HepG2 (cell line): ENCODE data around the gene FOCAD. TPM values are rescaled to one million over a fixed set of nuclear protein-coding genes. Genes with fewer than 3 reads are reported as not detected.

Experiments
- ATAC-seq: fragments of 200-7000 bp; cut with Tn5 transposase; 3 replicates; pipeline ENCODE4 v1.9.1; 2020; ENCODE audit warnings: mild to moderate bottlenecking, moderate library complexity
- BruUV-seq: library from RNA; stranded (reverse); fragments of 400-500 nt; replicated peaks from 2 replicates; lab custom pipeline; 2021; lab: Mats Ljungman, UMichigan
- CTCF ChIA-PET: fragments of 300-600 bp; formaldehyde crosslinking; extraction: SDS; loops from one replicate; lab custom pipeline; 2021; ENCODE audit warnings: low total read pairs, inconsistent platforms, low intra/inter-chr PET ratio; lab: Yijun Ruan, JAX
- POLR2A ChIA-PET: fragments of 350-600 bp; sonication (Branson Sonifier 250); formaldehyde crosslinking; loops from one replicate; lab custom pipeline; 2020; ENCODE audit warnings: antibody characterized with exemption, inconsistent platforms; lab: Yijun Ruan, JAX
- DNase-seq: peaks from one replicate; pipeline ENCODE4 v3.0.0-alpha.2; 2015; ENCODE audit warnings: low spot score
- FAIRE-seq: peaks from 3 replicates; lab custom pipeline; 2011; peaks lifted over from hg19 to GRCh38; lab: Jason Lieb, UNC
- H2AFZ ChIP-seq: one replicate; pipeline ENCODE4 v1.6.1; 2011; ENCODE audit warnings: low read length, inconsistent platforms
- H3K27ac ChIP-seq: fragments of 300-600 bp; 3 replicates; pipeline ENCODE4 v1.8.0; 2011; ENCODE audit warnings: mixed run types, mild to moderate bottlenecking, mixed read lengths, low read length, inconsistent platforms; ENCODE audit not compliant: insufficient read depth; ENCODE audit errors: extremely low read length
- H3K27me3 ChIP-seq, 2 experiments: fragments of 200-600 bp in 1 of 2; 2 replicates in 1 of 2; 3 replicates in 1 of 2; pipeline versions ENCODE4 v1.6.0 to v1.8.0; 2011; ENCODE audit warnings: low read length in 2 of 2, mild to moderate bottlenecking in 2 of 2, moderate library complexity in 2 of 2, inconsistent platforms in 1 of 2; ENCODE audit not compliant: insufficient read depth in 2 of 2, control insufficient read depth in 1 of 2
- H3K36me3 ChIP-seq, 2 experiments: fragments of 200-600 bp in 1 of 2; replicated peaks in 1 of 2; 2 replicates in 1 of 2; 3 replicates in 1 of 2; pipeline versions ENCODE4 v1.5.1 to v1.8.0; 2011; ENCODE audit warnings: low read length in 2 of 2, inconsistent platforms in 1 of 2; ENCODE audit not compliant: insufficient read depth in 2 of 2, control insufficient read depth in 1 of 2
- H3K4me1 ChIP-seq: 2 replicates; pipeline ENCODE4 v1.5.1; 2012; ENCODE audit warnings: low read length, inconsistent platforms; ENCODE audit not compliant: insufficient read depth
- H3K4me2 ChIP-seq: 2 replicates; pipeline ENCODE4 v1.6.0; 2011; ENCODE audit warnings: low read depth, low read length, inconsistent platforms
- H3K4me3 ChIP-seq, 3 experiments: fragments of 200-600 bp in 1 of 3; sonication (generic), shearing (Covaris generic) in 1 of 3; replicated peaks in 1 of 3; 2 replicates each; pipeline ENCODE4 v1.5.1; 2011 to 2016; ENCODE audit warnings: low read length in 3 of 3, inconsistent platforms in 2 of 3, low read depth in 2 of 3, mild to moderate bottlenecking in 2 of 3, control low read depth in 1 of 3, mixed read lengths in 1 of 3; ENCODE audit not compliant: insufficient read depth in 1 of 3
- H3K79me2 ChIP-seq: one replicate; pipeline ENCODE4 v1.6.1; 2011; ENCODE audit warnings: low read length, inconsistent platforms; ENCODE audit not compliant: insufficient read depth
- H3K9ac ChIP-seq: 2 replicates; pipeline ENCODE4 v1.6.0; 2011; ENCODE audit warnings: mild to moderate bottlenecking, low read depth, low read length, inconsistent platforms; ENCODE audit not compliant: insufficient read depth
- H3K9me3 ChIP-seq: 2 replicates; pipeline ENCODE4 v1.5.1; 2012; ENCODE audit warnings: mild to moderate bottlenecking, low read length
- H4K20me1 ChIP-seq: 2 replicates; pipeline ENCODE4 v1.6.0; 2011; ENCODE audit warnings: inconsistent platforms, mild to moderate bottlenecking, low read length, moderate library complexity; ENCODE audit not compliant: insufficient read depth
- CBFB ChIP-seq: sonication (generic); formaldehyde crosslinking; IDR thresholded peaks from 2 replicates; pipeline ENCODE4 v1.4.0; 2020; ENCODE audit warnings: missing genetic modification reagents
- FLYWCH1 ChIP-seq: sonication (generic); formaldehyde crosslinking; IDR thresholded peaks from 2 replicates; pipeline ENCODE4 v1.8.1; 2023; ENCODE audit warnings: mild to moderate bottlenecking, missing genetic modification reagents
- NPAS2 ChIP-seq: sonication (generic); formaldehyde crosslinking; IDR thresholded peaks from 2 replicates; pipeline ENCODE4 v1.8.0; 2022; ENCODE audit warnings: mild to moderate bottlenecking, missing genetic modification reagents, borderline replicate concordance
- REXO4 ChIP-seq: sonication (generic); formaldehyde crosslinking; IDR thresholded peaks from 2 replicates; pipeline ENCODE4 v1.8.0; 2022; ENCODE audit warnings: missing genetic modification reagents, mild to moderate bottlenecking, borderline replicate concordance
- SMAD9 ChIP-seq: sonication (generic); formaldehyde crosslinking; IDR thresholded peaks from 2 replicates; pipeline ENCODE4 v1.5.1; 2020; ENCODE audit warnings: mild to moderate bottlenecking, missing genetic modification reagents
- SP4 ChIP-seq: sonication (generic); formaldehyde crosslinking; IDR thresholded peaks from 2 replicates; pipeline ENCODE4 v1.8.1; 2023; ENCODE audit warnings: mild to moderate bottlenecking, missing genetic modification reagents
- TAF1 ChIP-seq: sonication (generic); formaldehyde crosslinking; IDR thresholded peaks from 2 replicates; pipeline ENCODE4 v1.4.0; 2020; ENCODE audit warnings: missing genetic modification reagents
- ZNF530 ChIP-seq: sonication (generic); formaldehyde crosslinking; IDR thresholded peaks from 2 replicates; pipeline ENCODE4 v1.5.0; 2020; ENCODE audit warnings: low read depth, mild to moderate bottlenecking, missing genetic modification reagents
- ZNF746 ChIP-seq: sonication (generic); formaldehyde crosslinking; IDR thresholded peaks from 2 replicates; pipeline ENCODE4 v1.8.0; 2022; ENCODE audit warnings: mild to moderate bottlenecking, missing genetic modification reagents
- WGBS: methylation state at CpG from one replicate; pipeline ENCODE4 v1.1.6; 2017; ENCODE audit warnings: low lambda C conversion rate; 5-methylcytosine and 5-hydroxymethylcytosine counted together
- in situ Hi-C: cut with HindIII; loops from 2 replicates; pipeline ENCODE4 v1.10.0; 2017; ENCODE audit warnings: low pct_unique_long_range_greater_than_20kb; ENCODE audit not compliant: extremely low pct_ligation_motif_present
- intact Hi-C: fragments of 100-400 bp; cut with micrococcal nuclease; formaldehyde crosslinking; loops from one replicate; pipeline ENCODE4 v1.10.0; 2022; ENCODE audit not compliant: unreplicated experiment
- polyA plus RNA-seq, 8 experiments: library from polyadenylated mRNA; depleted of rRNA in 3 of 8; stranded (reverse) in 7 of 8; unstranded in 1 of 8; fragments of >200 nt; fragmentation: Illumina TruSeq in 4 of 8; extraction: Trizol in 4 of 8; gene quantifications; 2 replicates each; pipeline versions ENCODE4 v1.2.1 to v1.2.3, GENCODE V29; 2011 to 2016; ENCODE audit warnings: low read depth in 4 of 8, missing spikeins in 1 of 8, mixed read lengths in 1 of 8; ENCODE audit not compliant: insufficient read depth in 1 of 8
- total RNA-seq, 5 experiments: library from RNA; depleted of rRNA; stranded (reverse); fragments of >200 nt; fragmentation: Illumina TruSeq; extraction: Trizol; gene quantifications; 2 replicates each; pipeline ENCODE4 v1.2.3, GENCODE V29; 2016; ENCODE audit warnings: low read depth in 1 of 5
- TF ChIP-seq, protein P1 (sequence below): sonication (generic); formaldehyde crosslinking; IDR thresholded peaks from 2 replicates; pipeline ENCODE4 v1.8.1; 2023; ENCODE audit warnings: missing genetic modification reagents, mild to moderate bottlenecking, borderline replicate concordance
- TF ChIP-seq, protein P2 (sequence below): sonication (generic); formaldehyde crosslinking; IDR thresholded peaks from 2 replicates; pipeline ENCODE4 v1.5.1; 2020; ENCODE audit warnings: missing genetic modification reagents, mild to moderate bottlenecking, borderline replicate concordance
- TF ChIP-seq, protein P3 (sequence below): sonication (generic); formaldehyde crosslinking; IDR thresholded peaks from 2 replicates; pipeline ENCODE4 v1.4.0; 2020; ENCODE audit warnings: low read depth, mild to moderate bottlenecking, missing genetic modification reagents
- TF ChIP-seq, protein P4 (sequence below): sonication (generic); formaldehyde crosslinking; IDR thresholded peaks from 2 replicates; pipeline ENCODE4 v1.5.0; 2020; ENCODE audit warnings: mild to moderate bottlenecking, missing genetic modification reagents
- TF ChIP-seq, protein P5 (sequence below): sonication (generic); formaldehyde crosslinking; conservative IDR thresholded peaks from 2 replicates; pipeline ENCODE4 v1.4.0; 2020; ENCODE audit warnings: missing genetic modification reagents

FOCAD gene
- total and polyA plus RNA-seq, 2 of the 13 experiments (the other 11 are each of a cell fraction or from before 2014, with no cell fraction given): 18.0 to 31.1 TPM

DNA sequence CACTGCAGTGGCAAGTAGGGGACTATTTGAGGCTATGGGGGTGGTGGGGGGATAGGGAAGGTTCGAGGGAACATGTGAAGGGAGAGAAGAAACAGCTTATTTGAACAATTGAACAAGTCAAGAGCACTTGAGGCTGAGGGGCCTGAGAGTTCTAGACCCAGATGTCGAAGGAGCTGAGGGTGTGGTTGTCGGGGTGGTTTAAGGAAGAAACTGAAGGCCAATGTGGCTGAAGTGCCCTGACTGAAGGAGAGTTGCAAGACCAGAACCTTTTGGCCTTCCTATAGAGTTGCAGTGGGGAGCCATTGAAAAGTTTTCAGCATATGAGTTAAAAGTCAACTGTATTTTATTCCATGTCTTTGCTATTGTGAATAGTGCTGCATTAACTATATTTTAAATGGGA, 19.1 kb downstream of the FOCAD start:
- peaks cover 14% of the 10 kb centered on the region for H3K4me1 ChIP-seq
- H4K20me1 ChIP-seq: no peaks in the 10 kb centered on the region
- H3K36me3 ChIP-seq: no peaks in the 10 kb centered on the region
- TF ChIP-seq ZNF530: no peak
- TF ChIP-seq, protein P1, sequence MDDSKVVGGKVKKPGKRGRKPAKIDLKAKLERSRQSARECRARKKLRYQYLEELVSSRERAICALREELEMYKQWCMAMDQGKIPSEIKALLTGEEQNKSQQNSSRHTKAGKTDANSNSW (CRISPR knock-in tag): no peak
- TF ChIP-seq REXO4: no peak
- TF ChIP-seq ZNF746 (CRISPR knock-in tag): no peak
- TF ChIP-seq SP4 (CRISPR knock-in tag): no peak
- no peak for TF ChIP-seq TAF1
- TF ChIP-seq NPAS2 (CRISPR knock-in tag): no peak
- TF ChIP-seq, protein P2, sequence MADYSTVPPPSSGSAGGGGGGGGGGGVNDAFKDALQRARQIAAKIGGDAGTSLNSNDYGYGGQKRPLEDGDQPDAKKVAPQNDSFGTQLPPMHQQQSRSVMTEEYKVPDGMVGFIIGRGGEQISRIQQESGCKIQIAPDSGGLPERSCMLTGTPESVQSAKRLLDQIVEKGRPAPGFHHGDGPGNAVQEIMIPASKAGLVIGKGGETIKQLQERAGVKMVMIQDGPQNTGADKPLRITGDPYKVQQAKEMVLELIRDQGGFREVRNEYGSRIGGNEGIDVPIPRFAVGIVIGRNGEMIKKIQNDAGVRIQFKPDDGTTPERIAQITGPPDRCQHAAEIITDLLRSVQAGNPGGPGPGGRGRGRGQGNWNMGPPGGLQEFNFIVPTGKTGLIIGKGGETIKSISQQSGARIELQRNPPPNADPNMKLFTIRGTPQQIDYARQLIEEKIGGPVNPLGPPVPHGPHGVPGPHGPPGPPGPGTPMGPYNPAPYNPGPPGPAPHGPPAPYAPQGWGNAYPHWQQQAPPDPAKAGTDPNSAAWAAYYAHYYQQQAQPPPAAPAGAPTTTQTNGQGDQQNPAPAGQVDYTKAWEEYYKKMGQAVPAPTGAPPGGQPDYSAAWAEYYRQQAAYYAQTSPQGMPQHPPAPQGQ (CRISPR knock-in tag): no peak
- TF ChIP-seq, protein P3, sequence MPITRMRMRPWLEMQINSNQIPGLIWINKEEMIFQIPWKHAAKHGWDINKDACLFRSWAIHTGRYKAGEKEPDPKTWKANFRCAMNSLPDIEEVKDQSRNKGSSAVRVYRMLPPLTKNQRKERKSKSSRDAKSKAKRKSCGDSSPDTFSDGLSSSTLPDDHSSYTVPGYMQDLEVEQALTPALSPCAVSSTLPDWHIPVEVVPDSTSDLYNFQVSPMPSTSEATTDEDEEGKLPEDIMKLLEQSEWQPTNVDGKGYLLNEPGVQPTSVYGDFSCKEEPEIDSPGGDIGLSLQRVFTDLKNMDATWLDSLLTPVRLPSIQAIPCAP (CRISPR knock-in tag): no peak
- TF ChIP-seq CBFB (CRISPR knock-in tag): no peak
- TF ChIP-seq, protein P4, sequence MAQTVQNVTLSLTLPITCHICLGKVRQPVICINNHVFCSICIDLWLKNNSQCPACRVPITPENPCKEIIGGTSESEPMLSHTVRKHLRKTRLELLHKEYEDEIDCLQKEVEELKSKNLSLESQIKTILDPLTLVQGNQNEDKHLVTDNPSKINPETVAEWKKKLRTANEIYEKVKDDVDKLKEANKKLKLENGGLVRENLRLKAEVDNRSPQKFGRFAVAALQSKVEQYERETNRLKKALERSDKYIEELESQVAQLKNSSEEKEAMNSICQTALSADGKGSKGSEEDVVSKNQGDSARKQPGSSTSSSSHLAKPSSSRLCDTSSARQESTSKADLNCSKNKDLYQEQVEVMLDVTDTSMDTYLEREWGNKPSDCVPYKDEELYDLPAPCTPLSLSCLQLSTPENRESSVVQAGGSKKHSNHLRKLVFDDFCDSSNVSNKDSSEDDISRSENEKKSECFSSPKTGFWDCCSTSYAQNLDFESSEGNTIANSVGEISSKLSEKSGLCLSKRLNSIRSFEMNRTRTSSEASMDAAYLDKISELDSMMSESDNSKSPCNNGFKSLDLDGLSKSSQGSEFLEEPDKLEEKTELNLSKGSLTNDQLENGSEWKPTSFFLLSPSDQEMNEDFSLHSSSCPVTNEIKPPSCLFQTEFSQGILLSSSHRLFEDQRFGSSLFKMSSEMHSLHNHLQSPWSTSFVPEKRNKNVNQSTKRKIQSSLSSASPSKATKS: no peak
- TF ChIP-seq SMAD9 (CRISPR knock-in tag): no peak
- TF ChIP-seq FLYWCH1 (CRISPR knock-in tag): no peak
- TF ChIP-seq, protein P5, sequence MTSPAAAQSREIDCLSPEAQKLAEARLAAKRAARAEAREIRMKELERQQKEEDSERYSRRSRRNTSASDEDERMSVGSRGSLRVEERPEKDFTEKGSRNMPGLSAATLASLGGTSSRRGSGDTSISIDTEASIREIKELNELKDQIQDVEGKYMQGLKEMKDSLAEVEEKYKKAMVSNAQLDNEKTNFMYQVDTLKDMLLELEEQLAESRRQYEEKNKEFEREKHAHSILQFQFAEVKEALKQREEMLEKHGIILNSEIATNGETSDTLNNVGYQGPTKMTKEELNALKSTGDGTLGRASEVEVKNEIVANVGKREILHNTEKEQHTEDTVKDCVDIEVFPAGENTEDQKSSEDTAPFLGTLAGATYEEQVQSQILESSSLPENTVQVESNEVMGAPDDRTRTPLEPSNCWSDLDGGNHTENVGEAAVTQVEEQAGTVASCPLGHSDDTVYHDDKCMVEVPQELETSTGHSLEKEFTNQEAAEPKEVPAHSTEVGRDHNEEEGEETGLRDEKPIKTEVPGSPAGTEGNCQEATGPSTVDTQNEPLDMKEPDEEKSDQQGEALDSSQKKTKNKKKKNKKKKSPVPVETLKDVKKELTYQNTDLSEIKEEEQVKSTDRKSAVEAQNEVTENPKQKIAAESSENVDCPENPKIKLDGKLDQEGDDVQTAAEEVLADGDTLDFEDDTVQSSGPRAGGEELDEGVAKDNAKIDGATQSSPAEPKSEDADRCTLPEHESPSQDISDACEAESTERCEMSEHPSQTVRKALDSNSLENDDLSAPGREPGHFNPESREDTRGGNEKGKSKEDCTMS (CRISPR knock-in tag): no peak
- no peak overlapping the region for H3K27ac ChIP-seq
- no peak overlapping the region for H3K4me3 ChIP-seq
- in situ Hi-C loops: no loop called here
- H3K9me3 ChIP-seq: no peaks in the 10 kb centered on the region
- ChIA-PET POLR2A (interaction anchor here (0.8 kb wide), 1 partner anchor 18 kb away, joined by 4 read pairs; no protein-coding TSS in a partner anchor), CTCF (no interaction called here)
- FAIRE-seq (no peak), DNase-seq (no peak), ATAC-seq (no peak)
- H3K79me2 ChIP-seq: peaks cover 4% of the 10 kb centered on the region
- no TSS peak for BruUV-seq
- H3K4me2 ChIP-seq: no peak overlapping the region
- H2AFZ ChIP-seq: no peak overlapping the region
- no peaks in the 10 kb centered on the region for H3K27me3 ChIP-seq
- no peak overlapping the region for H3K9ac ChIP-seq
- intact Hi-C loops: no loop called here
- 97% methylated on average over 3 of the region's 3 CpGs for WGBS
